ENCODE measurements around the gene PSG1. TPM values are rescaled to one million over a fixed set of nuclear protein-coding genes. Genes with fewer than 3 reads are reported as not detected.
"Not testable (repeated sequence)": the region's sequence is repeated elsewhere in the genome, so short reads cannot be mapped to it uniquely, and the experiment has no call there.

PSG1 gene
- not detected for total RNA-seq

DNA sequence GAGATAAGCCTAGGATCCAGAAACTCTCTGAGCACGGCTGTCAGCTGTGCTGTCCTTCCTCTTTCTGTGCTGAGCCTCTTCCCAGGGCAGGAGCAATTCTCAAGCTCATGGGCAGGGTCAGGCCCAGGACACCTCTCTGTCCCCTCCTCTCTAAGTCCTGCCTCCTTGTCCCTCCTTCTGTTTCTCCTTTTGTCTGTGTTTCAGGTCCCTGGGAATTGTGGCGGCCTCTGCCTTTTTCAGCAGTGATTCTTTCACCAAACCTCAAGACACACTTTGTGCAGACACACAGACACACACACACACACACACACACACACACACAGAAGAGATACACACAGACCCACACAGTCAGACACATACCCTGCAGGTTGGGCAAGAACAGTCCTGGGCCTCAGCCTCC, at the start of gene PSG1:
TSS of gene PSG1 (minus strand) at position 101 of the 400 bp plus-strand sequence. CDS start 132 bp downstream, outside the sequence.
- H3K9me3 ChIP-seq (ENCODE audit: control insufficient read depth in 3 of 3, low read length in 3 of 3) = no peaks in the 10 kb centered on the region
- no peak within 1 kb of the TSS for H3K9ac ChIP-seq (ENCODE audit: low read depth in 1 of 3, low read length in 3 of 3)
- H3K4me3 ChIP-seq (ENCODE audit: low read length in 3 of 3) = no peak within 1 kb of the TSS
- H3K36me3 ChIP-seq (ENCODE audit: control insufficient read depth in 3 of 3, insufficient read depth in 3 of 3, low read length in 3 of 3) = no peaks in the 10 kb centered on the region
- H3K27me3 ChIP-seq (ENCODE audit: control insufficient read depth in 3 of 3, insufficient read depth in 3 of 3, low read length in 3 of 3) = peaks cover 0 to 2% (median 0%) of the 10 kb centered on the region in 3 donors
- H3K4me1 ChIP-seq (ENCODE audit: control insufficient read depth in 3 of 3, insufficient read depth in 3 of 3, low read length in 3 of 3) = no peaks in the 10 kb centered on the region
- no peak within 1 kb of the TSS for H3K27ac ChIP-seq (ENCODE audit: low read depth, low read length)

GRCh38 chr19:42928896-42929295, 49.4 kb upstream of the PSG1 start:
- Histone ChIP-seq H3K9me3 (ENCODE audit: control insufficient read depth in 3 of 3, low read length in 3 of 3) (no peaks in the 10 kb centered on the region), H3K9ac (ENCODE audit: low read depth in 1 of 3, low read length in 3 of 3) (no peak overlapping the region), H3K4me3 (ENCODE audit: low read length in 3 of 3) (no peak overlapping the region), H3K27ac (ENCODE audit: low read depth, low read length) (no peak overlapping the region), H3K4me1 (ENCODE audit: control insufficient read depth in 3 of 3, insufficient read depth in 3 of 3, low read length in 3 of 3) (no peaks in the 10 kb centered on the region), H3K27me3 (ENCODE audit: control insufficient read depth in 3 of 3, insufficient read depth in 3 of 3, low read length in 3 of 3) (no peaks in the 10 kb centered on the region), H3K36me3 (ENCODE audit: control insufficient read depth in 3 of 3, insufficient read depth in 3 of 3, low read length in 3 of 3) (no peaks in the 10 kb centered on the region)

GRCh38 chr19:42926781-42927180, 47.3 kb upstream of the PSG1 start:
- no peaks in the 10 kb centered on the region for H3K36me3 ChIP-seq (ENCODE audit: control insufficient read depth in 3 of 3, insufficient read depth in 3 of 3, low read length in 3 of 3)
- H3K27me3 ChIP-seq (ENCODE audit: control insufficient read depth in 3 of 3, insufficient read depth in 3 of 3, low read length in 3 of 3) = no peaks in the 10 kb centered on the region
- no peaks in the 10 kb centered on the region for H3K9me3 ChIP-seq (ENCODE audit: control insufficient read depth in 3 of 3, low read length in 3 of 3)
- no peaks in the 10 kb centered on the region for H3K4me1 ChIP-seq (ENCODE audit: control insufficient read depth in 3 of 3, insufficient read depth in 3 of 3, low read length in 3 of 3)
- no peak overlapping the region for H3K27ac ChIP-seq (ENCODE audit: low read depth, low read length)
- no peak overlapping the region for H3K4me3 ChIP-seq (ENCODE audit: low read length in 3 of 3)
- H3K9ac ChIP-seq (ENCODE audit: low read depth in 1 of 3, low read length in 3 of 3) = no peak overlapping the region

GRCh38 chr19:42923106-42923505, 43.6 kb upstream of the PSG1 start:
- H3K27ac ChIP-seq (ENCODE audit: low read depth, low read length); H3K9ac ChIP-seq (ENCODE audit: low read depth in 1 of 3, low read length in 3 of 3); H3K9me3 ChIP-seq (ENCODE audit: control insufficient read depth in 3 of 3, low read length in 3 of 3); H3K27me3 ChIP-seq (ENCODE audit: control insufficient read depth in 3 of 3, insufficient read depth in 3 of 3, low read length in 3 of 3); H3K36me3 ChIP-seq (ENCODE audit: control insufficient read depth in 3 of 3, insufficient read depth in 3 of 3, low read length in 3 of 3); H3K4me3 ChIP-seq (ENCODE audit: low read length in 3 of 3); H3K4me1 ChIP-seq (ENCODE audit: control insufficient read depth in 3 of 3, insufficient read depth in 3 of 3, low read length in 3 of 3): not testable (repeated sequence)

GRCh38 chr19:42920971-42921370, 41.5 kb upstream of the PSG1 start:
- not testable (repeated sequence) for H3K4me3 ChIP-seq (ENCODE audit: low read length in 3 of 3); H3K27ac ChIP-seq (ENCODE audit: low read depth, low read length); H3K4me1 ChIP-seq (ENCODE audit: control insufficient read depth in 3 of 3, insufficient read depth in 3 of 3, low read length in 3 of 3); H3K9ac ChIP-seq (ENCODE audit: low read depth in 1 of 3, low read length in 3 of 3); H3K36me3 ChIP-seq (ENCODE audit: control insufficient read depth in 3 of 3, insufficient read depth in 3 of 3, low read length in 3 of 3); H3K27me3 ChIP-seq (ENCODE audit: control insufficient read depth in 3 of 3, insufficient read depth in 3 of 3, low read length in 3 of 3); H3K9me3 ChIP-seq (ENCODE audit: control insufficient read depth in 3 of 3, low read length in 3 of 3)

DNA sequence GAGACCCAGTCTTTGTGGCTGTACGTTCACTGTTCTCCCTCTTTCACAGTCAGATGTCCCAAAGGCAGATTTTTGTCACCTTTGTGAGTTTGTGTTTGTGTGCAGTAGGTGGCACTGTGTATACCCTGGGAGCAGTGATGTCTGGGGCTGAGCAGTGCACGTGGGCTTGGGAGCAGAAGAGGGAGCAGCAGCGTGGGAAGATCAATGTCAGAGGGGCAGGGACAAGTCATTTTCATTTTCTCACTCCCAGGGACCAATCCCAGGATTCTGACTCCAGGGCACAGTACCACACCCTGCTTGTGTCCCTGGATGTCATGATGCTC, 40.2 kb upstream of the PSG1 start:
- no peak overlapping the region for H3K27ac ChIP-seq (ENCODE audit: low read depth, low read length)
- no peaks in the 10 kb centered on the region for H3K9me3 ChIP-seq (ENCODE audit: control insufficient read depth in 3 of 3, low read length in 3 of 3)
- H3K4me3 ChIP-seq (ENCODE audit: low read length in 3 of 3) = no peak overlapping the region
- no peaks in the 10 kb centered on the region for H3K36me3 ChIP-seq (ENCODE audit: control insufficient read depth in 3 of 3, insufficient read depth in 3 of 3, low read length in 3 of 3)
- H3K27me3 ChIP-seq (ENCODE audit: control insufficient read depth in 3 of 3, insufficient read depth in 3 of 3, low read length in 3 of 3) = no peaks in the 10 kb centered on the region
- no peaks in the 10 kb centered on the region for H3K4me1 ChIP-seq (ENCODE audit: control insufficient read depth in 3 of 3, insufficient read depth in 3 of 3, low read length in 3 of 3)
- H3K9ac ChIP-seq (ENCODE audit: low read depth in 1 of 3, low read length in 3 of 3) = no peak overlapping the region

DNA sequence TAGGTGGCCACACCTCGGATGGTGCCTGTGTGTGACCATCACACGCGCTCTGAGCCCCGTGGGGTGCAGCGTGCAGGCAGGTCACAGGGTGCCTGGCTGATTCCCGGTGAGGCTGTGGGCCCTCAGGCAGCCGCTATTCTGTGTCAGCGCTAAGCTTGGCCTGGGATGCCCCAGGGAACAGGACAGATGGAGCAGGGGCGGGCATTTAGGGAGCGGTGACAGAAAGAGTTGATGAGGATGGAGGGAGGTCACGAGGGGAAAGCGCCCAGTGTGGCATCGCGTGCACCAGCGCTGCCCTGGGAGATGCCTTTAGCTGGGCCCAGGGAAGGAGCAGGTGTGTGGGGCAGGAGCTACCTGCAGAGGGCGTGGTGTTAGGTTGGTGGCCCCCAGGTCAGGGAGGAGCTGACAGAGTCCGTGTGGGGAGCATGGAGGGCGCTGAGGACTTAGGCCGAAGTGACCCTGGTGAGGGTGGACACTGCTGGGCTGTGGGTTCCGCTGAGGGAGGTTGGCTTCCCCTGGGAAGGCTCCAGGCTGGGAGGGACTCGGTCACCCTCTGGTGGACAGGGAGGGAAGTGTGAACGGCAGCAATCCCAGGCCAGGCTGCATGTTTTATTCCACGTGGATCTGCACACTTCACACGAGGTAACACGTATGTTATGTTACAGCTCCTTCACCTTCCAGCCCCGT, 39.7 kb upstream of the PSG1 start:
- H3K27ac ChIP-seq (ENCODE audit: low read depth, low read length); H3K4me1 ChIP-seq (ENCODE audit: control insufficient read depth in 3 of 3, insufficient read depth in 3 of 3, low read length in 3 of 3); H3K4me3 ChIP-seq (ENCODE audit: low read length in 3 of 3); H3K36me3 ChIP-seq (ENCODE audit: control insufficient read depth in 3 of 3, insufficient read depth in 3 of 3, low read length in 3 of 3); H3K27me3 ChIP-seq (ENCODE audit: control insufficient read depth in 3 of 3, insufficient read depth in 3 of 3, low read length in 3 of 3); H3K9me3 ChIP-seq (ENCODE audit: control insufficient read depth in 3 of 3, low read length in 3 of 3); H3K9ac ChIP-seq (ENCODE audit: low read depth in 1 of 3, low read length in 3 of 3): not testable (repeated sequence)

GRCh38 chr19:42918377-42919069, 39.0 kb upstream of the PSG1 start:
- H3K9ac ChIP-seq (ENCODE audit: low read depth in 1 of 3, low read length in 3 of 3); H3K4me1 ChIP-seq (ENCODE audit: control insufficient read depth in 3 of 3, insufficient read depth in 3 of 3, low read length in 3 of 3); H3K27me3 ChIP-seq (ENCODE audit: control insufficient read depth in 3 of 3, insufficient read depth in 3 of 3, low read length in 3 of 3); H3K9me3 ChIP-seq (ENCODE audit: control insufficient read depth in 3 of 3, low read length in 3 of 3); H3K36me3 ChIP-seq (ENCODE audit: control insufficient read depth in 3 of 3, insufficient read depth in 3 of 3, low read length in 3 of 3); H3K27ac ChIP-seq (ENCODE audit: low read depth, low read length); H3K4me3 ChIP-seq (ENCODE audit: low read length in 3 of 3): not testable (repeated sequence)

- not testable (repeated sequence) for H3K27ac ChIP-seq (ENCODE audit: low read depth, low read length); H3K36me3 ChIP-seq (ENCODE audit: control insufficient read depth in 3 of 3, insufficient read depth in 3 of 3, low read length in 3 of 3); H3K9ac ChIP-seq (ENCODE audit: low read depth in 1 of 3, low read length in 3 of 3); H3K4me1 ChIP-seq (ENCODE audit: control insufficient read depth in 3 of 3, insufficient read depth in 3 of 3, low read length in 3 of 3); H3K4me3 ChIP-seq (ENCODE audit: low read length in 3 of 3); H3K27me3 ChIP-seq (ENCODE audit: control insufficient read depth in 3 of 3, insufficient read depth in 3 of 3, low read length in 3 of 3); H3K9me3 ChIP-seq (ENCODE audit: control insufficient read depth in 3 of 3, low read length in 3 of 3)
These were observed 38.1 kb upstream of the PSG1 start, which contains the start of gene PSG6 for GRCh38 chr19:42917634-42918033. PSG6 (minus strand) TSS chr19:42917894; CDS start chr19:42917792, 102 bp downstream.

- H3K27ac ChIP-seq (ENCODE audit: low read depth, low read length); H3K4me3 ChIP-seq (ENCODE audit: low read length in 3 of 3); H3K27me3 ChIP-seq (ENCODE audit: control insufficient read depth in 3 of 3, insufficient read depth in 3 of 3, low read length in 3 of 3); H3K36me3 ChIP-seq (ENCODE audit: control insufficient read depth in 3 of 3, insufficient read depth in 3 of 3, low read length in 3 of 3); H3K4me1 ChIP-seq (ENCODE audit: control insufficient read depth in 3 of 3, insufficient read depth in 3 of 3, low read length in 3 of 3); H3K9me3 ChIP-seq (ENCODE audit: control insufficient read depth in 3 of 3, low read length in 3 of 3); H3K9ac ChIP-seq (ENCODE audit: low read depth in 1 of 3, low read length in 3 of 3): not testable (repeated sequence)
These were observed 37.4 kb upstream of the PSG1 start for GRCh38 chr19:42916931-42917330.
